K562 (cell line): ENCODE results near the gene SORCS1. TPM values are rescaled to one million over a fixed set of nuclear protein-coding genes. Genes with fewer than 3 reads are reported as not detected.

Experiments used
- ATAC-seq: fragments of 200-7000 bp; cut with Tn5 transposase; 3 replicates; pipeline ENCODE4 v1.9.1; 2020; ENCODE audit warnings: moderate library complexity
- BruUV-seq: library from RNA; stranded (reverse); fragments of 400-500 nt; replicated peaks from 2 replicates; lab custom pipeline; 2021; lab: Mats Ljungman, UMichigan
- CTCF ChIA-PET: fragments of 300-600 bp; formaldehyde crosslinking; extraction: SDS; loops from one replicate; lab custom pipeline; 2021; ENCODE audit warnings: low intra/inter-chr PET ratio; lab: Yijun Ruan, JAX
- POLR2A ChIA-PET: fragments of 300-600, 350-650 bp; sonication (Branson Sonifier 250); formaldehyde crosslinking; extraction: SDS; loops from one replicate; lab custom pipeline; 2021; ENCODE audit warnings: antibody characterized with exemption, inconsistent platforms; lab: Yijun Ruan, JAX
- DNase-seq, 4 experiments: peaks; one replicate each; pipeline versions ENCODE4 v3.0.0 to v3.0.0-alpha.2; 2011 to 2018; ENCODE audit warnings: low spot score in 3 of 4, mixed read lengths in 3 of 4; ENCODE audit errors: extremely low read depth in 1 of 4
- FAIRE-seq: peaks from 2 replicates; lab custom pipeline; 2011; peaks lifted over from hg19 to GRCh38; lab: Jason Lieb, UNC
- H2AFZ ChIP-seq: 2 replicates; pipeline ENCODE4 v1.6.0; 2011; ENCODE audit warnings: low read depth, low read length, control low read depth, inconsistent platforms
- H3K27ac ChIP-seq: fragments of 200-600 bp; 3 replicates; pipeline ENCODE4 v1.8.0; 2011; ENCODE audit warnings: low read depth, mild to moderate bottlenecking, control low read depth, inconsistent platforms, low read length, moderate library complexity, mixed read lengths; ENCODE audit errors: extremely low read depth
- H3K27me3 ChIP-seq, 2 experiments: fragments of 300-600 bp in 1 of 2; 2 replicates in 1 of 2; 3 replicates in 1 of 2; pipeline versions ENCODE4 v1.6.0 to v1.8.0; 2011; ENCODE audit warnings: inconsistent platforms in 2 of 2, low read length in 2 of 2, mild to moderate bottlenecking in 1 of 2, mixed read lengths in 1 of 2, moderate library complexity in 1 of 2; ENCODE audit not compliant: control insufficient read depth in 2 of 2, insufficient read depth in 2 of 2
- H3K36me3 ChIP-seq: fragments of 300-600 bp; 3 replicates; pipeline ENCODE4 v1.8.0; 2011; ENCODE audit warnings: mild to moderate bottlenecking, low read length, inconsistent platforms; ENCODE audit not compliant: control insufficient read depth, insufficient read depth
- H3K4me1 ChIP-seq, 2 experiments: fragments of 200-600 bp in 1 of 2; replicated peaks in 1 of 2; 2 replicates in 1 of 2; 3 replicates in 1 of 2; pipeline versions ENCODE4 v1.5.1 to v1.8.0; 2011; ENCODE audit warnings: inconsistent platforms in 2 of 2, low read length in 2 of 2, mild to moderate bottlenecking in 1 of 2, mixed read lengths in 1 of 2, moderate library complexity in 1 of 2; ENCODE audit not compliant: control insufficient read depth in 2 of 2, insufficient read depth in 2 of 2
- H3K4me2 ChIP-seq: 2 replicates; pipeline ENCODE4 v1.6.1; 2011; ENCODE audit warnings: low read length, control low read depth, inconsistent platforms, mixed read lengths; ENCODE audit not compliant: insufficient read depth
- H3K4me3 ChIP-seq: fragments of 200-600 bp; sonication (generic), shearing (Covaris generic); 2 replicates; pipeline ENCODE4 v1.5.1; 2016; ENCODE audit warnings: control low read depth, inconsistent platforms
- H3K79me2 ChIP-seq: fragments of 200-600 bp; 3 replicates; pipeline ENCODE4 v1.8.0; 2011; ENCODE audit warnings: low read length, inconsistent platforms; ENCODE audit not compliant: control insufficient read depth, insufficient read depth
- H3K9ac ChIP-seq, 2 experiments: 2 replicates each; pipeline versions ENCODE4 v1.6.0 to v1.6.1; 2011; ENCODE audit warnings: low read depth in 2 of 2, low read length in 2 of 2, control low read depth in 1 of 2, inconsistent platforms in 1 of 2, mild to moderate bottlenecking in 1 of 2, mixed read lengths in 1 of 2; ENCODE audit not compliant: insufficient read depth in 1 of 2
- H3K9me1 ChIP-seq: one replicate; pipeline ENCODE4 v1.6.0; 2011; ENCODE audit warnings: inconsistent platforms, mild to moderate bottlenecking, low read length, moderate library complexity; ENCODE audit not compliant: control insufficient read depth, insufficient read depth
- H3K9me3 ChIP-seq: replicated peaks from 2 replicates; pipeline ENCODE4 v1.5.1; 2011; ENCODE audit warnings: low read depth, low read length, inconsistent platforms; ENCODE audit not compliant: control insufficient read depth, insufficient read depth
- H4K20me1 ChIP-seq: replicated peaks from 2 replicates; pipeline ENCODE4 v1.6.1; 2011; ENCODE audit warnings: low read length, inconsistent platforms, mixed read lengths; ENCODE audit not compliant: control insufficient read depth, insufficient read depth
- DACH1 ChIP-seq: fragments of 450-650 bp; IDR thresholded peaks from 2 replicates; pipeline ENCODE4 v1.6.1; 2018; ENCODE audit not compliant: partially characterized antibody
- GATA2 ChIP-seq: sonication (generic); formaldehyde crosslinking; IDR thresholded peaks from 2 replicates; pipeline ENCODE4 v1.4.0; 2020; ENCODE audit warnings: mild to moderate bottlenecking, missing genetic modification reagents
- IFI16 ChIP-seq: fragments of 250-450 bp; sonication (Bioruptor Pico); IDR thresholded peaks from 2 replicates; pipeline ENCODE4 v2.1.2; 2022; ENCODE audit warnings: mild to moderate bottlenecking, inconsistent platforms
- NR1H2 ChIP-seq: sonication (generic); formaldehyde crosslinking; IDR thresholded peaks from 2 replicates; pipeline ENCODE4 v1.4.0; 2020; ENCODE audit warnings: mild to moderate bottlenecking, missing genetic modification reagents
- PRMT5 ChIP-seq: sonication (generic); formaldehyde crosslinking; IDR thresholded peaks from 2 replicates; pipeline ENCODE4 v1.5.0; 2020; ENCODE audit warnings: missing genetic modification reagents
- RBBP5 ChIP-seq: fragments of 200-600 bp; sonication (generic); IDR thresholded peaks from 2 replicates; pipeline ENCODE4 v1.6.1; 2012; ENCODE audit warnings: borderline replicate concordance, mild to moderate bottlenecking, low read length, control low read depth, inconsistent platforms; ENCODE audit not compliant: insufficient read depth, poor library complexity, severe bottlenecking
- SRSF7 ChIP-seq: fragments of 200-400 bp; formaldehyde crosslinking; optimal IDR thresholded peaks from 2 replicates; pipeline ENCODE3; 2017; ENCODE audit warnings: mild to moderate bottlenecking, low read depth, low read length
- TBP ChIP-seq: optimal IDR thresholded peaks from 2 replicates; pipeline ENCODE3; 2011; ENCODE audit warnings: low read depth, low read length, improper control_type of control experiment
- TFE3 ChIP-seq: fragments of 450-650 bp; formaldehyde crosslinking; IDR thresholded peaks from 2 replicates; pipeline ENCODE4 v1.4.0; 2020; ENCODE audit warnings: mild to moderate bottlenecking, mixed read lengths
- ZNF318 ChIP-seq, 2 experiments: fragments of 450-650 bp; IDR thresholded peaks; 2 replicates each; pipeline ENCODE4 v1.6.1; 2016; ENCODE audit warnings: mild to moderate bottlenecking in 2 of 2, borderline replicate concordance in 1 of 2, low read depth in 1 of 2, moderate library complexity in 1 of 2
- WGBS: fragments of 100-300 bp; shearing (Covaris generic); methylation state at CpG from one replicate; pipeline ENCODE4 v1.1.6; 2016; ENCODE audit warnings: low coverage, mixed read lengths; ENCODE audit not compliant: insufficient coverage; ENCODE audit errors: missing lambda C conversion rate; 5-methylcytosine and 5-hydroxymethylcytosine counted together
- in situ Hi-C: fragments of 300-500 bp; cut with MboI; formaldehyde crosslinking; loops from 4 replicates; pipeline ENCODE4 v1.15.0; 2018; ENCODE audit warnings: inconsistent platforms, mixed read lengths
- intact Hi-C: fragments of 100-400 bp; cut with micrococcal nuclease; formaldehyde crosslinking; loops from 2 replicates; pipeline ENCODE4 v1.14.2; 2022
- polyA plus RNA-seq, 8 experiments: library from polyadenylated mRNA; depleted of rRNA in 4 of 8; stranded (reverse) in 5 of 8; unstranded in 3 of 8; fragments of >200 nt; fragmentation: Nextera tagmentation in 2 of 8; fragmentation: Illumina TruSeq in 1 of 8; extraction: Ambion mirVana in 2 of 8; extraction: Trizol in 1 of 8; gene quantifications; 2 replicates each; pipeline versions ENCODE4 v1.2.1 to v1.2.3, GENCODE V29; 2011 to 2014; ENCODE audit warnings: inconsistent platforms in 1 of 8, missing spikeins in 1 of 8
- total RNA-seq, 7 experiments: library from RNA; depleted of rRNA in 6 of 7; stranded (reverse); fragments of >200 nt in 6 of 7; fragmentation: Illumina TruSeq in 2 of 7; extraction: Trizol in 2 of 7; gene quantifications; 2 replicates each; pipeline versions ENCODE4 v1.2.1 to v1.2.3, GENCODE V29; 2011 to 2021; ENCODE audit warnings: low replicate concordance in 1 of 7

Gene SORCS1
- total and polyA plus RNA-seq, 9 of the 15 experiments (the other 6 are each of a cell fraction or from before 2014, with no cell fraction given), result 1.5 to 3.9 (median 2.7) TPM

GRCh38 chr10:106708506-106708905 is 456.0 kb downstream of the SORCS1 start:
- no TSS peak for BruUV-seq
- no peaks in the 10 kb centered on the region for H3K9me3 ChIP-seq
- H3K9ac ChIP-seq, result no peak overlapping the region
- no peak overlapping the region for H3K4me2 ChIP-seq
- no peak for FAIRE-seq
- CTCF ChIA-PET, result no interaction called here
- no peaks in the 10 kb centered on the region for H3K4me1 ChIP-seq
- no peak overlapping the region for H2AFZ ChIP-seq
- H3K36me3 ChIP-seq, result no peaks in the 10 kb centered on the region
- no peaks in the 10 kb centered on the region for H3K79me2 ChIP-seq
- H3K27ac ChIP-seq, result no peak overlapping the region
- in situ Hi-C loops, result no loop called here
- intact Hi-C loops, result loop anchor here (5.0 kb wide), 1 partner anchor 1834 kb away; no protein-coding TSS in a partner anchor
- WGBS, result 0% methylated on average over 2 of the region's 2 CpGs
- no peaks in the 10 kb centered on the region for H3K9me1 ChIP-seq
- H3K4me3 ChIP-seq, result no peak overlapping the region
- TF ChIP-seq TBP (no peak), ZNF318 (IDR thresholded peaks at IDR 0.05; ENCODE audit: borderline replicate concordance in 1 of 2, low read depth in 1 of 2) (no peak), PRMT5 (no peak), GATA2 (no peak), DACH1 (no peak), SRSF7 (no peak), NR1H2 (CRISPR knock-in tag) (no peak), TFE3 (no peak), IFI16 (CRISPR knock-in tag) (no peak), RBBP5 (no peak)
- TF ChIP-seq, all 486 proteins: peak for 0
- Histone ChIP-seq H4K20me1 (no peaks in the 10 kb centered on the region), H3K27me3 (no peaks in the 10 kb centered on the region)
- DNase-seq (no peak), ATAC-seq (no peak)
- POLR2A ChIA-PET, result no interaction called here
